Calu3 (cell line): ENCODE results near the gene CIDEB. TPM values are rescaled to one million over a fixed set of nuclear protein-coding genes. Genes with fewer than 3 reads are reported as not detected.

Experiments
- BruUV-seq: library from RNA; stranded (reverse); fragments of 400-500 nt; replicated peaks from 2 replicates; lab custom pipeline; 2021; lab: Mats Ljungman, UMichigan
- CTCF ChIA-PET: fragments of 300-600 bp; sonication (Branson Sonifier 250); formaldehyde crosslinking; loops from one replicate; lab custom pipeline; 2022; ENCODE audit warnings: antibody characterized with exemption; lab: Charles Lee
- DNase-seq: peaks from one replicate; pipeline ENCODE4 v3.0.0; 2022
- H3K27ac Mint-ChIP-seq: one replicate; pipeline ENCODE4 v1.8.0; 2022; ENCODE audit warnings: mixed read lengths; ENCODE audit not compliant: unreplicated experiment
- H3K27me3 Mint-ChIP-seq: one replicate; pipeline ENCODE4 v1.8.0; 2022; ENCODE audit warnings: mixed read lengths; ENCODE audit not compliant: unreplicated experiment
- H3K36me3 Mint-ChIP-seq: one replicate; pipeline ENCODE4 v1.8.0; 2022; ENCODE audit warnings: mild to moderate bottlenecking, moderate library complexity, mixed read lengths; ENCODE audit not compliant: insufficient read depth, unreplicated experiment
- H3K4me1 Mint-ChIP-seq: one replicate; pipeline ENCODE4 v1.8.0; 2022; ENCODE audit warnings: mild to moderate bottlenecking, low read depth, mixed read lengths; ENCODE audit not compliant: unreplicated experiment
- H3K4me3 Mint-ChIP-seq: one replicate; pipeline ENCODE4 v1.8.0; 2022; ENCODE audit warnings: mild to moderate bottlenecking, low read depth, moderate library complexity, mixed read lengths; ENCODE audit not compliant: unreplicated experiment
- H3K9me3 Mint-ChIP-seq: one replicate; pipeline ENCODE4 v1.8.0; 2022; ENCODE audit warnings: low read depth, mixed read lengths; ENCODE audit not compliant: unreplicated experiment
- CTCF ChIP-seq: fragments of 200-600 bp; IDR thresholded peaks from one replicate; pipeline ENCODE4 v1.8.0; 2022; ENCODE audit warnings: antibody characterized with exemption; ENCODE audit not compliant: unreplicated experiment
- intact Hi-C: fragments of 100-400 bp; cut with micrococcal nuclease; formaldehyde crosslinking; loops from one replicate; pipeline ENCODE4 v1.10.0; 2022; ENCODE audit not compliant: unreplicated experiment
- total RNA-seq: library from RNA; stranded (reverse); gene quantifications from 2 replicates; pipeline ENCODE4 v1.2.3, GENCODE V29; 2022

The CIDEB gene
- total RNA-seq, 1 experiment from 2014 or later, result not detected

- intact Hi-C loops, result no loop called here
- no peaks in the 10 kb centered on the region for H3K9me3 Mint-ChIP-seq
- H3K36me3 Mint-ChIP-seq, result peaks cover 27% of the 10 kb centered on the region
- TF ChIP-seq CTCF, result no peak
- CTCF ChIA-PET, result no interaction called here
- peaks cover 11% of the 10 kb centered on the region for H3K4me1 Mint-ChIP-seq
- no peak overlapping the region for H3K27ac Mint-ChIP-seq
- DNase-seq, result no peak
- no TSS peak for BruUV-seq
- H3K4me3 Mint-ChIP-seq, result no peak overlapping the region
- H3K27me3 Mint-ChIP-seq, result no peaks in the 10 kb centered on the region
Measured at GRCh38 chr14:24267516-24267915, 40.3 kb downstream of the CIDEB start.

- CTCF ChIA-PET, result no interaction called here
- peaks cover 20% of the 10 kb centered on the region for H3K36me3 Mint-ChIP-seq
- BruUV-seq, result no TSS peak
- H3K27me3 Mint-ChIP-seq, result no peaks in the 10 kb centered on the region
- no peaks in the 10 kb centered on the region for H3K9me3 Mint-ChIP-seq
- peaks cover 2% of the 10 kb centered on the region for H3K4me1 Mint-ChIP-seq
- H3K4me3 Mint-ChIP-seq, result no peak overlapping the region
- DNase-seq, result no peak
- H3K27ac Mint-ChIP-seq, result no peak overlapping the region
- intact Hi-C loops, result no loop called here
- no peak for TF ChIP-seq CTCF
Measured at GRCh38 chr14:24266344-24267244, 41.2 kb downstream of the CIDEB start.

GRCh38 chr14:24264298-24264697 lies 43.5 kb downstream of the CIDEB start:
- no peak for DNase-seq
- BruUV-seq, result no TSS peak

GRCh38 chr14:24263848-24264247 lies 43.9 kb downstream of the CIDEB start:
- no peak for TF ChIP-seq CTCF
- no peak overlapping the region for H3K4me3 Mint-ChIP-seq

More at GRCh38 chr14:24264298-24264697, 43.5 kb downstream of the CIDEB start:
- CTCF ChIA-PET, result no interaction called here
- H3K36me3 Mint-ChIP-seq, result peaks cover 7% of the 10 kb centered on the region
- intact Hi-C loops, result no loop called here
- H3K9me3 Mint-ChIP-seq, result no peaks in the 10 kb centered on the region
- no peak overlapping the region for H3K27ac Mint-ChIP-seq
- no peaks in the 10 kb centered on the region for H3K4me1 Mint-ChIP-seq
- no peak overlapping the region for H3K4me3 Mint-ChIP-seq
- TF ChIP-seq CTCF, result no peak
- no peaks in the 10 kb centered on the region for H3K27me3 Mint-ChIP-seq

More at GRCh38 chr14:24263848-24264247, 43.9 kb downstream of the CIDEB start:
- peaks cover 7% of the 10 kb centered on the region for H3K36me3 Mint-ChIP-seq
- no peaks in the 10 kb centered on the region for H3K9me3 Mint-ChIP-seq
- no peak overlapping the region for H3K27ac Mint-ChIP-seq
- intact Hi-C loops, result no loop called here
- no peaks in the 10 kb centered on the region for H3K27me3 Mint-ChIP-seq
- H3K4me1 Mint-ChIP-seq, result no peaks in the 10 kb centered on the region
- DNase-seq, result no peak
- no TSS peak for BruUV-seq
- CTCF ChIA-PET, result no interaction called here
